K562 (cell line): Measurements from ENCODE around the gene AUNIP. TPM values are rescaled to one million over a fixed set of nuclear protein-coding genes. Genes with fewer than 3 reads are reported as not detected.

Source experiments
- ATAC-seq: fragments of 200-7000 bp; cut with Tn5 transposase; 3 replicates; pipeline ENCODE4 v1.9.1; 2020; ENCODE audit warnings: moderate library complexity
- BruUV-seq: library from RNA; stranded (reverse); fragments of 400-500 nt; replicated peaks from 2 replicates; lab custom pipeline; 2021; lab: Mats Ljungman, UMichigan
- CTCF ChIA-PET: fragments of 300-600 bp; formaldehyde crosslinking; extraction: SDS; loops from one replicate; lab custom pipeline; 2021; ENCODE audit warnings: low intra/inter-chr PET ratio; lab: Yijun Ruan, JAX
- POLR2A ChIA-PET: fragments of 300-600, 350-650 bp; sonication (Branson Sonifier 250); formaldehyde crosslinking; extraction: SDS; loops from one replicate; lab custom pipeline; 2021; ENCODE audit warnings: antibody characterized with exemption, inconsistent platforms; lab: Yijun Ruan, JAX
- DNase-seq, 4 experiments: peaks; one replicate each; pipeline versions ENCODE4 v3.0.0 to v3.0.0-alpha.2; 2011 to 2018; ENCODE audit warnings: low spot score in 3 of 4, mixed read lengths in 3 of 4; ENCODE audit errors: extremely low read depth in 1 of 4
- FAIRE-seq: peaks from 2 replicates; lab custom pipeline; 2011; peaks lifted over from hg19 to GRCh38; lab: Jason Lieb, UNC
- H2AFZ ChIP-seq: 2 replicates; pipeline ENCODE4 v1.6.0; 2011; ENCODE audit warnings: low read depth, low read length, control low read depth, inconsistent platforms
- H3K27ac ChIP-seq: fragments of 200-600 bp; 3 replicates; pipeline ENCODE4 v1.8.0; 2011; ENCODE audit warnings: low read depth, mild to moderate bottlenecking, control low read depth, inconsistent platforms, low read length, moderate library complexity, mixed read lengths; ENCODE audit errors: extremely low read depth
- H3K27me3 ChIP-seq, 2 experiments: fragments of 300-600 bp in 1 of 2; 2 replicates in 1 of 2; 3 replicates in 1 of 2; pipeline versions ENCODE4 v1.6.0 to v1.8.0; 2011; ENCODE audit warnings: inconsistent platforms in 2 of 2, low read length in 2 of 2, mild to moderate bottlenecking in 1 of 2, mixed read lengths in 1 of 2, moderate library complexity in 1 of 2; ENCODE audit not compliant: control insufficient read depth in 2 of 2, insufficient read depth in 2 of 2
- H3K36me3 ChIP-seq: fragments of 300-600 bp; 3 replicates; pipeline ENCODE4 v1.8.0; 2011; ENCODE audit warnings: mild to moderate bottlenecking, low read length, inconsistent platforms; ENCODE audit not compliant: control insufficient read depth, insufficient read depth
- H3K4me1 ChIP-seq, 2 experiments: fragments of 200-600 bp in 1 of 2; replicated peaks in 1 of 2; 2 replicates in 1 of 2; 3 replicates in 1 of 2; pipeline versions ENCODE4 v1.5.1 to v1.8.0; 2011; ENCODE audit warnings: inconsistent platforms in 2 of 2, low read length in 2 of 2, mild to moderate bottlenecking in 1 of 2, mixed read lengths in 1 of 2, moderate library complexity in 1 of 2; ENCODE audit not compliant: control insufficient read depth in 2 of 2, insufficient read depth in 2 of 2
- H3K4me2 ChIP-seq: 2 replicates; pipeline ENCODE4 v1.6.1; 2011; ENCODE audit warnings: low read length, control low read depth, inconsistent platforms, mixed read lengths; ENCODE audit not compliant: insufficient read depth
- H3K4me3 ChIP-seq: fragments of 200-600 bp; sonication (generic), shearing (Covaris generic); 2 replicates; pipeline ENCODE4 v1.5.1; 2016; ENCODE audit warnings: control low read depth, inconsistent platforms
- H3K79me2 ChIP-seq: fragments of 200-600 bp; 3 replicates; pipeline ENCODE4 v1.8.0; 2011; ENCODE audit warnings: low read length, inconsistent platforms; ENCODE audit not compliant: control insufficient read depth, insufficient read depth
- H3K9ac ChIP-seq, 2 experiments: 2 replicates each; pipeline versions ENCODE4 v1.6.0 to v1.6.1; 2011; ENCODE audit warnings: low read depth in 2 of 2, low read length in 2 of 2, control low read depth in 1 of 2, inconsistent platforms in 1 of 2, mild to moderate bottlenecking in 1 of 2, mixed read lengths in 1 of 2; ENCODE audit not compliant: insufficient read depth in 1 of 2
- H3K9me1 ChIP-seq: one replicate; pipeline ENCODE4 v1.6.0; 2011; ENCODE audit warnings: inconsistent platforms, mild to moderate bottlenecking, low read length, moderate library complexity; ENCODE audit not compliant: control insufficient read depth, insufficient read depth
- H3K9me3 ChIP-seq: replicated peaks from 2 replicates; pipeline ENCODE4 v1.5.1; 2011; ENCODE audit warnings: low read depth, low read length, inconsistent platforms; ENCODE audit not compliant: control insufficient read depth, insufficient read depth
- H4K20me1 ChIP-seq: replicated peaks from 2 replicates; pipeline ENCODE4 v1.6.1; 2011; ENCODE audit warnings: low read length, inconsistent platforms, mixed read lengths; ENCODE audit not compliant: control insufficient read depth, insufficient read depth
- CHD4 ChIP-seq: fragments of 200-600 bp; sonication (generic); IDR thresholded peaks from 3 replicates; pipeline ENCODE4 v1.6.1; 2012; ENCODE audit warnings: low read depth, mild to moderate bottlenecking, mixed read lengths, low read length, inconsistent platforms; ENCODE audit not compliant: insufficient read depth, insufficient replicate concordance, poor library complexity, severe bottlenecking
- CXXC5 ChIP-seq: fragments of 250-450 bp; sonication (Bioruptor Pico); IDR thresholded peaks from 2 replicates; pipeline ENCODE4 v1.8.0; 2022; ENCODE audit warnings: inconsistent platforms, mild to moderate bottlenecking, moderate library complexity
- ELF1 ChIP-seq: fragments of 200-800 bp; sonication (Bioruptor generic); IDR thresholded peaks from 2 replicates; pipeline ENCODE4 v1.6.1; 2016; ENCODE audit warnings: missing genetic modification characterization, missing compliant biosample characterization
- EP300 ChIP-seq: IDR thresholded peaks from 2 replicates; pipeline ENCODE4 v1.6.1; 2012; ENCODE audit warnings: low read length, improper control_type of control experiment
- FOXK2 ChIP-seq, 2 experiments: fragments of 450-650 bp; IDR thresholded peaks in 1 of 2; conservative IDR thresholded peaks in 1 of 2; 2 replicates each; pipeline ENCODE4 v1.6.1; 2016; ENCODE audit warnings: low read depth in 2 of 2, mild to moderate bottlenecking in 1 of 2
- KLF10 ChIP-seq: fragments of 250-450 bp; sonication (Bioruptor Pico); IDR thresholded peaks from 2 replicates; pipeline ENCODE4 v1.6.1; 2021; ENCODE audit warnings: matching md5 sums
- NFRKB ChIP-seq: fragments of 450-650 bp; IDR thresholded peaks from 2 replicates; pipeline ENCODE4 v1.6.1; 2016; ENCODE audit warnings: low read depth
- PHB2 ChIP-seq: fragments of 450-650 bp; IDR thresholded peaks from 2 replicates; pipeline ENCODE4 v1.6.1; 2017; ENCODE audit warnings: low read depth
- PHF20 ChIP-seq: fragments of 450-650 bp; IDR thresholded peaks from 2 replicates; pipeline ENCODE4 v1.6.1; 2018; ENCODE audit not compliant: partially characterized antibody
- SMAD4 ChIP-seq: fragments of 250-450 bp; sonication (Bioruptor Pico); conservative IDR thresholded peaks from 2 replicates; pipeline ENCODE4 v1.8.0; 2021; ENCODE audit warnings: inconsistent platforms, mild to moderate bottlenecking, moderate library complexity
- whole genome bisulfite sequencing: fragments of 100-300 bp; shearing (Covaris generic); methylation state at CpG from one replicate; pipeline ENCODE4 v1.1.6; 2016; ENCODE audit warnings: low coverage, mixed read lengths; ENCODE audit not compliant: insufficient coverage; ENCODE audit errors: missing lambda C conversion rate; 5-methylcytosine and 5-hydroxymethylcytosine counted together
- in situ Hi-C: fragments of 300-500 bp; cut with MboI; formaldehyde crosslinking; loops from 4 replicates; pipeline ENCODE4 v1.15.0; 2018; ENCODE audit warnings: inconsistent platforms, mixed read lengths
- intact Hi-C: fragments of 100-400 bp; cut with micrococcal nuclease; formaldehyde crosslinking; loops from 2 replicates; pipeline ENCODE4 v1.14.2; 2022
- polyA plus RNA-seq, 8 experiments: library from polyadenylated mRNA; depleted of rRNA in 4 of 8; stranded (reverse) in 5 of 8; unstranded in 3 of 8; fragments of >200 nt; fragmentation: Nextera tagmentation in 2 of 8; fragmentation: Illumina TruSeq in 1 of 8; extraction: Ambion mirVana in 2 of 8; extraction: Trizol in 1 of 8; gene quantifications; 2 replicates each; pipeline versions ENCODE4 v1.2.1 to v1.2.3, GENCODE V29; 2011 to 2014; ENCODE audit warnings: inconsistent platforms in 1 of 8, missing spikeins in 1 of 8
- total RNA-seq, 7 experiments: library from RNA; depleted of rRNA in 6 of 7; stranded (reverse); fragments of >200 nt in 6 of 7; fragmentation: Illumina TruSeq in 2 of 7; extraction: Trizol in 2 of 7; gene quantifications; 2 replicates each; pipeline versions ENCODE4 v1.2.1 to v1.2.3, GENCODE V29; 2011 to 2021; ENCODE audit warnings: low replicate concordance in 1 of 7
- TF ChIP-seq, protein P1 (sequence below), 2 experiments: fragments of 450-650 bp in 1 of 2; sonication (generic) in 1 of 2; formaldehyde crosslinking in 1 of 2; IDR thresholded peaks; 2 replicates each; pipeline versions ENCODE4 v1.7.1 to v1.9.0; 2016 to 2022; ENCODE audit warnings: inconsistent platforms in 1 of 2, mild to moderate bottlenecking in 1 of 2, missing genetic modification reagents in 1 of 2

Gene AUNIP
- total and polyA plus RNA-seq, 9 of the 15 experiments (the other 6 are each of a cell fraction or from before 2014, with no cell fraction given), result 12.1 to 53.8 (median 47.1) TPM

DNA sequence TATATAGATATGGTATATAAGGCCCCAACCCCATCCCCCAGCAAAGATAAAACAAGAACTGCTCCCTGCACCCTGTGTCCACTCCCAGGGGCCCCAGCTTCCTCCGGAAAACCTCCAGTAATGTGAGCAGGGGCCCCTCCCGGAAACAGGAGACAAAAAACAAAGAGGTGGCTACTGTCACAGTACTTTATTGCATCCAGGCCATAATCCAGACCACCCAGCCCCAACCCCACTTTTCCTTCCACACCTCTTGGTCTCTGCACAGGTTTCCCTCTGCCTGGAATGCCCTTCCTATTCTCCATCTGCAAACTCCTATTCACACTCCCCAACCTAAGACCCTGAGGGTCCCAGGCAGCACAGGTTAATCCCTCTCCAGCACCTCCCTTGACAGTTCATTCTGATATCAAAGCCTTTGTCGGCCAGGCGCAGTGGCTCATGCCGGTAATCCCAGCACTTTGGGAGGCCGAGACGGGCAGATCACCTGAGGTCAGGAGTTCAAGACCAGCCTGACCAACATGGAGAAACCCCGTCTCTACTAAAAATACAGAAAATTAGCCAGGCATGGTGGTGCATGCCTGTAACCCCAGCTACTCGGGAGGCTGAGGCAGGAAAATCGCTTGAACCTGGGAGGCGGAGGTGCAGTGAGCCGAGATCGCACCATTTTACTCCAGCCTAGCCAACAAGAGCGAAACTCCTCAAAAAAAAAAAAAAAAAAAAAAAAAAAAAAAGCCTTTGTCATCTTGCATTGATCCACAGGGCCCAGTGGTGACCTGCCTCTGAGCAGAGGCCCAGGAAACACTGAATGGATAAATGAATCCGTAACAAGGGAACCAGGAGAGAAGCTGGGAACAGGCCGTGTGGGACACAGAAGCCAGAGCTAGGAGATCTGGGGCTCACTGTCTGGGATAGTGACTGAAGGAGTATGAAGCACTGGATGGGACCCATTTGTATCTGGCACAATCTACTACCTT, 2.3 kb upstream of the AUNIP start:
- peak overlapping the region; percentile 92 for H3K27ac ChIP-seq
- WGBS, result 19% methylated on average over 15 of the region's 16 CpGs
- no TSS peak for BruUV-seq
- peak; percentile 61 for TF ChIP-seq ELF1 (tag)
- TF ChIP-seq KLF10 (CRISPR knock-in tag), result no peak
- TF ChIP-seq EP300, result peak; percentile 43; the same call in 1 of the 2 replicates
- TF ChIP-seq NFRKB, result peak; percentile 48
- TF ChIP-seq CXXC5 (CRISPR knock-in tag), result peak; percentile 46; the same call in 1 of the 2 replicates
- peak; percentile 66; the same call in 1 of the 2 replicates for TF ChIP-seq PHB2
- TF ChIP-seq CHD4, result peak; percentile 11
- TF ChIP-seq FOXK2 (conservative IDR thresholded peaks at IDR 0.05 in 1 of 2, IDR thresholded peaks at IDR 0.05 in 1 of 2; ENCODE audit: low read depth in 2 of 2), result peak; percentile 32 to 54; a peak in 1 of 4 replicates
- TF ChIP-seq, protein P1, sequence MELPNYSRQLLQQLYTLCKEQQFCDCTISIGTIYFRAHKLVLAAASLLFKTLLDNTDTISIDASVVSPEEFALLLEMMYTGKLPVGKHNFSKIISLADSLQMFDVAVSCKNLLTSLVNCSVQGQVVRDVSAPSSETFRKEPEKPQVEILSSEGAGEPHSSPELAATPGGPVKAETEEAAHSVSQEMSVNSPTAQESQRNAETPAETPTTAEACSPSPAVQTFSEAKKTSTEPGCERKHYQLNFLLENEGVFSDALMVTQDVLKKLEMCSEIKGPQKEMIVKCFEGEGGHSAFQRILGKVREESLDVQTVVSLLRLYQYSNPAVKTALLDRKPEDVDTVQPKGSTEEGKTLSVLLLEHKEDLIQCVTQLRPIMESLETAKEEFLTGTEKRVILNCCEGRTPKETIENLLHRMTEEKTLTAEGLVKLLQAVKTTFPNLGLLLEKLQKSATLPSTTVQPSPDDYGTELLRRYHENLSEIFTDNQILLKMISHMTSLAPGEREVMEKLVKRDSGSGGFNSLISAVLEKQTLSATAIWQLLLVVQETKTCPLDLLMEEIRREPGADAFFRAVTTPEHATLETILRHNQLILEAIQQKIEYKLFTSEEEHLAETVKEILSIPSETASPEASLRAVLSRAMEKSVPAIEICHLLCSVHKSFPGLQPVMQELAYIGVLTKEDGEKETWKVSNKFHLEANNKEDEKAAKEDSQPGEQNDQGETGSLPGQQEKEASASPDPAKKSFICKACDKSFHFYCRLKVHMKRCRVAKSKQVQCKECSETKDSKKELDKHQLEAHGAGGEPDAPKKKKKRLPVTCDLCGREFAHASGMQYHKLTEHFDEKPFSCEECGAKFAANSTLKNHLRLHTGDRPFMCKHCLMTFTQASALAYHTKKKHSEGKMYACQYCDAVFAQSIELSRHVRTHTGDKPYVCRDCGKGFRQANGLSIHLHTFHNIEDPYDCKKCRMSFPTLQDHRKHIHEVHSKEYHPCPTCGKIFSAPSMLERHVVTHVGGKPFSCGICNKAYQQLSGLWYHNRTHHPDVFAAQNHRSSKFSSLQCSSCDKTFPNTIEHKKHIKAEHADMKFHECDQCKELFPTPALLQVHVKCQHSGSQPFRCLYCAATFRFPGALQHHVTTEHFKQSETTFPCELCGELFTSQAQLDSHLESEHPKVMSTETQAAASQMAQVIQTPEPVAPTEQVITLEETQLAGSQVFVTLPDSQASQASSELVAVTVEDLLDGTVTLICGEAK (IDR thresholded peaks at IDR 0.05), result peak; percentile 73
- TF ChIP-seq, protein P1 (CRISPR knock-in tag; IDR thresholded peaks at IDR 0.05), result no peak
- peak; percentile 70; the same call in 1 of the 2 replicates for TF ChIP-seq SMAD4 (CRISPR knock-in tag)
- peak; percentile 61 for TF ChIP-seq PHF20

More for the DNA sequence above, 2.3 kb upstream of the AUNIP start:
- CTCF ChIA-PET, result no interaction called here
- Histone ChIP-seq H3K27me3 (no peaks in the 10 kb centered on the region), H3K9me3 (no peaks in the 10 kb centered on the region), H3K9ac (peak overlapping the region; percentile 84 to 95; a peak in 3 of 4 replicates), H3K9me1 (no peaks in the 10 kb centered on the region), H2AFZ (peak overlapping the region; percentile 22), H3K4me3 (peak overlapping the region; percentile 1; the same call in 1 of the 2 replicates), H4K20me1 (no peaks in the 10 kb centered on the region; the same call in 1 of the 2 replicates), H3K36me3 (peaks cover 15% of the 10 kb centered on the region; the same call in 1 of the 3 replicates), H3K4me1 (peaks cover 29 to 56% of the 10 kb centered on the region in 2 experiments), H3K79me2 (peaks cover 42% of the 10 kb centered on the region), H3K4me2 (peak overlapping the region; percentile 93)
- peak; percentile 51 to 92 (median 72) for DNase-seq
- in situ Hi-C loops, result no loop called here
- ATAC-seq, result peak; percentile 69
- POLR2A ChIA-PET, result interaction anchor here (0.6 to 5.9 kb wide), 13 partner anchors 9 to 310 kb away, joined by 3 to 49 read pairs (median 4); partner anchors contain the start of gene ZNF593OS
- peak; percentile 57 for FAIRE-seq
- intact Hi-C loops, result loop anchor here (5.0 kb wide), 1 partner anchor 371 kb away; the partner anchor contains the start of gene CEP85
